ENCODE results near the gene MLKL.

The MLKL gene

GRCh38 chr16:74744566-74744965 is 43.9 kb upstream of the MLKL start:
- no peak for DNase-seq (ENCODE audit: extremely low read depth, low read depth)
- no peak for TF ChIP-seq CTCF (IDR thresholded peaks at IDR 0.05; ENCODE audit: low read depth, low read length)

- no peak for DNase-seq (ENCODE audit: extremely low read depth, low read depth)
- no peak for TF ChIP-seq CTCF (IDR thresholded peaks at IDR 0.05; ENCODE audit: low read depth, low read length)
Measured at GRCh38 chr16:74743668-74744299, 43.1 kb upstream of the MLKL start.

GRCh38 chr16:74743045-74743667 is 42.5 kb upstream of the MLKL start:
- no peak for TF ChIP-seq CTCF (IDR thresholded peaks at IDR 0.05; ENCODE audit: low read depth, low read length)
- no peak for DNase-seq (ENCODE audit: extremely low read depth, low read depth)

GRCh38 chr16:74742051-74742481 is 41.4 kb upstream of the MLKL start:
- TF ChIP-seq CTCF (IDR thresholded peaks at IDR 0.05; ENCODE audit: low read depth, low read length), result no peak

GRCh38 chr16:74740795-74741304 is 40.2 kb upstream of the MLKL start:
- TF ChIP-seq CTCF (IDR thresholded peaks at IDR 0.05; ENCODE audit: low read depth, low read length), result no peak

More at GRCh38 chr16:74742051-74742481, 41.4 kb upstream of the MLKL start:
- DNase-seq (ENCODE audit: extremely low read depth, low read depth), result no peak

GRCh38 chr16:74739275-74739674 is 38.6 kb upstream of the MLKL start:
- TF ChIP-seq CTCF (IDR thresholded peaks at IDR 0.05; ENCODE audit: low read depth, low read length), result no peak
- DNase-seq (ENCODE audit: extremely low read depth, low read depth), result no peak

More at GRCh38 chr16:74740795-74741304, 40.2 kb upstream of the MLKL start:
- no peak for DNase-seq (ENCODE audit: extremely low read depth, low read depth)

GRCh38 chr16:74738816-74739215 is 38.2 kb upstream of the MLKL start:
- no peak for TF ChIP-seq CTCF (IDR thresholded peaks at IDR 0.05; ENCODE audit: low read depth, low read length)
- DNase-seq (ENCODE audit: extremely low read depth, low read depth), result no peak

Data from AG09319 (cell line).